ENCODE results near the gene DYNC1H1.
A peak's percentile ranks its signal among the peaks of the same experiment; 100 is the strongest.

Gene DYNC1H1

DNA sequence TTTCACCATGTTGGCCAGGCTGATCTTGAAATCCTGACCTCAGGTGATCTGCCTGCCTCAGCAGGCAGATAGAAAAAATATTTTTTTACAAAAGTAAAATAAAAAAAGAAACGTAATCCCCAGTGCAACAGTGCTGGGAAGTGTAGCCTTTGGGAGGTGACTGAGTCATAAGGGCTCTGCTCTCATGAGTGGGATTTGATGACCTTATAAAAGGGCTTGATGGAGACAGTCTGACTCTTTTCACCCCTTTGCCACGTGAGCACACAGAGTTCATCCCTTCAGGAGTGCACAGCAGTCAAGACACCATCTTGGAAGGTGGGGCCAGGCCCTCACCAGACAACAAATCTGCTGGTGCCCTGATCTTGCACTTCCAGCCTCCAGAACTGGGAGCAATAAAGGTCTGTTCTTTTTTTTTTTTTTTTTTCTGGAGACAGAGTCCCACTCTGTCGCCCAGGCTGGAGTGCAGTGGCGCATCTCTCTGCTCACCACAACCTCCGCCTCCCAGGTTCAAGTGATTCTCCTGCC, 24.7 kb upstream of the DYNC1H1 start:
- Histone ChIP-seq H3K36me3 (ENCODE audit: control insufficient read depth, insufficient read depth, low read length) (no peaks in the 10 kb centered on the region), H3K79me2 (no peaks in the 10 kb centered on the region), H2AFZ (no peak overlapping the region), H3K4me1 (peaks cover 3% of the 10 kb centered on the region), H3K27ac (no peak overlapping the region), H3K4me3 (ENCODE audit: low read depth, low read length) (no peak overlapping the region), H3K4me2 (ENCODE audit: low read length) (no peak overlapping the region), H3K27me3 (ENCODE audit: control insufficient read depth, insufficient read depth, low read length) (no peaks in the 10 kb centered on the region), H3K9me3 (ENCODE audit: control insufficient read depth, low read length) (no peaks in the 10 kb centered on the region), H3K9ac (no peak overlapping the region)
- no peak for TF ChIP-seq CTCF (IDR thresholded peaks at IDR 0.05)

- Histone ChIP-seq H3K36me3 (ENCODE audit: control insufficient read depth, insufficient read depth, low read length) (no peaks in the 10 kb centered on the region), H3K9me3 (ENCODE audit: control insufficient read depth, low read length) (no peaks in the 10 kb centered on the region), H3K4me3 (ENCODE audit: low read depth, low read length) (no peak overlapping the region), H2AFZ (no peak overlapping the region), H3K79me2 (peaks cover 2% of the 10 kb centered on the region), H3K4me2 (ENCODE audit: low read length) (no peak overlapping the region), H3K4me1 (peaks cover 2% of the 10 kb centered on the region), H3K27me3 (ENCODE audit: control insufficient read depth, insufficient read depth, low read length) (no peaks in the 10 kb centered on the region), H3K9ac (no peak overlapping the region), H3K27ac (no peak overlapping the region)
- TF ChIP-seq CTCF (IDR thresholded peaks at IDR 0.05), result no peak
Measured at GRCh38 chr14:101944451-101944850, 19.9 kb upstream of the DYNC1H1 start.

DNA sequence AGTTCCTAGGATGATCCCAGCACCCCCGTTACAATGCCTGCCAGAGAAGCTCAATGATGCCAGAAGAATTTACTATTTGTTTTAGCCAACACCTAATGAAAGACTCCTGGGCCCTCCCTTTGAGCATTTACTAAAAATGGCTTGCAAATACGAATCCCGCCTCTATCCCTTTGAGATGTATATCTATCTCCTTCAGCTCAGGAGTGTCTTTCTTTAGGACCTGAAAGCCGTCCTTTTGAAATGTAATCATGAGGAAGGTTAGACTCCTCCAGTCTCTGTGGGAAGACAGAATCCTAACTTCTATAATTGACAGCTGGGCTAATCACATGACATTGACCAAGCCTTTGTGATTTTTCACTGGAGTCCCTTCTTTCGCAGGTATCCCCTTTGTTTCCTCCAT, 19.2 kb upstream of the DYNC1H1 start:
- H3K4me3 ChIP-seq (ENCODE audit: low read depth, low read length), result no peak overlapping the region
- no peaks in the 10 kb centered on the region for H3K9me3 ChIP-seq (ENCODE audit: control insufficient read depth, low read length)
- peaks cover 2% of the 10 kb centered on the region for H3K4me1 ChIP-seq
- H3K27ac ChIP-seq, result no peak overlapping the region
- H3K36me3 ChIP-seq (ENCODE audit: control insufficient read depth, insufficient read depth, low read length), result no peaks in the 10 kb centered on the region
- H3K27me3 ChIP-seq (ENCODE audit: control insufficient read depth, insufficient read depth, low read length), result no peaks in the 10 kb centered on the region
- H3K9ac ChIP-seq, result no peak overlapping the region
- no peak for TF ChIP-seq CTCF (IDR thresholded peaks at IDR 0.05)
- no peak overlapping the region for H3K4me2 ChIP-seq (ENCODE audit: low read length)
- H3K79me2 ChIP-seq, result peaks cover 2% of the 10 kb centered on the region
- H2AFZ ChIP-seq, result peak overlapping the region; percentile 56

DNA sequence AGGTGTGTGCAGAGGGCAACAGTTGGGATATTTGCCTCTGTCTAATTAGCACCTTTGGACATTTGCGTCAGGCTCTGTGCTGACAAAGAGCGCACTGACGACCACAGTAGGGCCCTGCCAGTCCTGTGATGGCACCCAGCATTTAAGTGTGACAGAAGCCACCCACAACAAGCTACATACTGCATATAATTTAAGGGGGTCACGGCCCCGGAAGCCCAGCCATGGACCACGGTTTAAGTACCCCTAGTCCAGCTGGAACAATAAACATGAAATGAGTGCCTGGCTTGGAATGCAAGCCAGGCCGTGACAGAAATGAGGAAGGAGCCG, 16.8 kb upstream of the DYNC1H1 start:
- peaks cover 2% of the 10 kb centered on the region for H3K4me1 ChIP-seq
- H3K9me3 ChIP-seq (ENCODE audit: control insufficient read depth, low read length), result no peaks in the 10 kb centered on the region
- peak overlapping the region; percentile 99 for H2AFZ ChIP-seq
- TF ChIP-seq CTCF (IDR thresholded peaks at IDR 0.05), result no peak
- H3K27me3 ChIP-seq (ENCODE audit: control insufficient read depth, insufficient read depth, low read length), result no peaks in the 10 kb centered on the region
- peak overlapping the region; percentile 97 for H3K27ac ChIP-seq
- peak overlapping the region; percentile 90 for H3K4me3 ChIP-seq (ENCODE audit: low read depth, low read length)
- peak overlapping the region; percentile 95 for H3K4me2 ChIP-seq (ENCODE audit: low read length)
- H3K9ac ChIP-seq, result peak overlapping the region; percentile 90
- H3K79me2 ChIP-seq, result peaks cover 2% of the 10 kb centered on the region
- no peaks in the 10 kb centered on the region for H3K36me3 ChIP-seq (ENCODE audit: control insufficient read depth, insufficient read depth, low read length)

DNA sequence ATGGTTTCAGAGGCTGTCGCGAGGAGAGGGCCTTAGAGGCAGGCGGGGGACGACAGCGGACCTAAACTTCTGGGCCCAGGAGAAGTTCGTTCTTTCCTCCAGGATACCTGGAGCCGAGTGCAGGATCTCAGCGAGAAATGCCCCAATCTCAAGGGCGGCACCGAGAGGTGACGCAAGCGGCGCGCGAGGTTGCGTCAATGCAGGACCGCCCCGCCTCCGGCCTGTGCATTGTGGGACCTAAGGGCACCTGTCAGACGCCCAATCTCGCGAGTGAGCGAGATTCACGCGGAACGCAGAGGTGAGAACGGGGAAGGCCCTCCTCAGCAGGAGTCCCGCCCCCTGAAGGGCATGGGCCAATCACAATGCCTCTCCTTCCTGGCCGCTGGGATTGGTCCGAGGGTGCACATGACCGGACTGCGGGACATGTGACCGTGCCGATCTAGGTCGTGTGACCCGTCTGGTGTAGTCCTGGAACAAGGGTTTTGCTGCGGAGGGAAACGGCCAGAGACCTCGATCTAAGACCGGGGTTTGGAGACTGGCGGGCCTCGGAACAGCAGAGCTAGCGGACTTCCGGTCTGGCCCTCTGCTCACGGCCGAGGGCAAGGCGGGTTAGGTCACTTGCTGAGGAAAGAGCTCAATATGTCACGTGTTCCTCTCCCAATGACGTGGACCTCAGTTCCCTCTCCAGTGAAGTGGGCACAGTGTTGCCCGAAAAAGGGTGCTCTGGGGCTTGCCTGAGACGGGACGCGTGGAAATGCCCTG, 16.3 kb upstream of the DYNC1H1 start:
- TF ChIP-seq CTCF (IDR thresholded peaks at IDR 0.05), result no peak
- H3K27ac ChIP-seq, result peak overlapping the region; percentile 97
- no peaks in the 10 kb centered on the region for H3K36me3 ChIP-seq (ENCODE audit: control insufficient read depth, insufficient read depth, low read length)
- peak overlapping the region; percentile 90 for H3K4me3 ChIP-seq (ENCODE audit: low read depth, low read length)
- no peaks in the 10 kb centered on the region for H3K9me3 ChIP-seq (ENCODE audit: control insufficient read depth, low read length)
- H3K27me3 ChIP-seq (ENCODE audit: control insufficient read depth, insufficient read depth, low read length), result no peaks in the 10 kb centered on the region
- peak overlapping the region; percentile 99 for H2AFZ ChIP-seq
- peaks cover 2% of the 10 kb centered on the region for H3K4me1 ChIP-seq
- peak overlapping the region; percentile 90 for H3K9ac ChIP-seq
- H3K79me2 ChIP-seq, result peaks cover 2% of the 10 kb centered on the region
- H3K4me2 ChIP-seq (ENCODE audit: low read length), result peak overlapping the region; percentile 95
